Mammary epithelial cell (primary cell): ENCODE results near the gene LY9.

ENCODE experiments used
- EZH2 ChIP-seq: IDR thresholded peaks from 2 replicates; pipeline ENCODE4 v1.6.1; 2012; ENCODE audit warnings: low read length, inconsistent platforms, borderline replicate concordance
- TF ChIP-seq, protein P1 (sequence below), 2 donors: IDR thresholded peaks in 1 of 2; conservative IDR thresholded peaks in 1 of 2; 2 replicates each; pipeline ENCODE4 v1.5.1; 2011 to 2012; ENCODE audit warnings: inconsistent platforms in 2 of 2, low read length in 2 of 2, mild to moderate bottlenecking in 2 of 2, control low read depth in 1 of 2, low read depth in 1 of 2; ENCODE audit not compliant: insufficient read depth in 1 of 2; ENCODE audit errors: extremely low read depth in 1 of 2

DNA sequence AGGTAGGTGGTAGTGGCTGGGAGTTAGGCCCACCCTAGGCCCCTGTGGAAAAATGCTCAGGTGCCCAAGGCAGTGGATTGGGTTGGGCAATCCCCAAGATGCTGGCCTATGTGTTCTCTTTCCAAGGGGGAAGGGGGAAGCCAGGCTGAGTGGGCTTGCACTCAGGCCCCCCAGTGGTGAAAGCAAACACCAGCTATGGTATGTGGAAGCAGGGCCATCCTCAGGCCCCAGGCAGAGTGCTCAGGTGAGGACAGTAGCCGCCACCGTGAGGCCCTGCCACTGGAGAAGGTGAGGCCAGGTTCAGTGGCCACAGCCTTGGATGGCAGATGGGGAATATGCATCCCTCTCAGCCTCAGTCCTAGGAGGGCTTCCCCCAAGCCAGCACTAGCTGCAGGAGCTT, 11.8 kb downstream of the LY9 start:
- TF ChIP-seq, protein P1, sequence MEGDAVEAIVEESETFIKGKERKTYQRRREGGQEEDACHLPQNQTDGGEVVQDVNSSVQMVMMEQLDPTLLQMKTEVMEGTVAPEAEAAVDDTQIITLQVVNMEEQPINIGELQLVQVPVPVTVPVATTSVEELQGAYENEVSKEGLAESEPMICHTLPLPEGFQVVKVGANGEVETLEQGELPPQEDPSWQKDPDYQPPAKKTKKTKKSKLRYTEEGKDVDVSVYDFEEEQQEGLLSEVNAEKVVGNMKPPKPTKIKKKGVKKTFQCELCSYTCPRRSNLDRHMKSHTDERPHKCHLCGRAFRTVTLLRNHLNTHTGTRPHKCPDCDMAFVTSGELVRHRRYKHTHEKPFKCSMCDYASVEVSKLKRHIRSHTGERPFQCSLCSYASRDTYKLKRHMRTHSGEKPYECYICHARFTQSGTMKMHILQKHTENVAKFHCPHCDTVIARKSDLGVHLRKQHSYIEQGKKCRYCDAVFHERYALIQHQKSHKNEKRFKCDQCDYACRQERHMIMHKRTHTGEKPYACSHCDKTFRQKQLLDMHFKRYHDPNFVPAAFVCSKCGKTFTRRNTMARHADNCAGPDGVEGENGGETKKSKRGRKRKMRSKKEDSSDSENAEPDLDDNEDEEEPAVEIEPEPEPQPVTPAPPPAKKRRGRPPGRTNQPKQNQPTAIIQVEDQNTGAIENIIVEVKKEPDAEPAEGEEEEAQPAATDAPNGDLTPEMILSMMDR (conservative IDR thresholded peaks at IDR 0.05 in 1 of 2, IDR thresholded peaks at IDR 0.05 in 1 of 2; ENCODE audit: extremely low read depth in 1 of 2, insufficient read depth in 1 of 2, low read depth in 1 of 2, low read length in 2 of 2) = no peak
- no peak for TF ChIP-seq EZH2
